IPS DF 6.9 (cell line): Measurements from ENCODE around the gene PAQR4.
A peak's percentile ranks its signal among the peaks of the same experiment; 100 is the strongest.

Experiments
- DNase-seq: peaks from one replicate; pipeline ENCODE4 v3.0.0-alpha.2; 2013; ENCODE audit warnings: low read depth, low spot score
- H3K27ac ChIP-seq: one replicate; pipeline ENCODE4 v1.5.1; 2013; ENCODE audit warnings: low read length, control low read depth
- H3K27me3 ChIP-seq: 2 replicates; pipeline ENCODE4 v1.6.1; 2013; ENCODE audit warnings: mild to moderate bottlenecking, low read length; ENCODE audit not compliant: control insufficient read depth, insufficient read depth
- H3K36me3 ChIP-seq: 2 replicates; pipeline ENCODE4 v1.6.1; 2013; ENCODE audit warnings: low read length; ENCODE audit not compliant: control insufficient read depth, insufficient read depth
- H3K4me1 ChIP-seq: 2 replicates; pipeline ENCODE4 v1.6.1; 2013; ENCODE audit warnings: low read length; ENCODE audit not compliant: control insufficient read depth, insufficient read depth
- H3K4me3 ChIP-seq: 2 replicates; pipeline ENCODE4 v1.5.1; 2013; ENCODE audit warnings: mild to moderate bottlenecking, low read length
- H3K9me3 ChIP-seq: 2 replicates; pipeline ENCODE4 v1.6.1; 2013; ENCODE audit warnings: low read length, inconsistent platforms; ENCODE audit not compliant: control insufficient read depth, insufficient read depth
- WGBS: extraction: QIAGEN DNeasy Blood & Tissue Kit; methylation state at CpG from one replicate; pipeline ENCODE4 v1.1.7; 2013; ENCODE audit warnings: mixed read lengths, missing lambda C conversion rate; ENCODE audit not compliant: insufficient read length, insufficient coverage; 5-methylcytosine and 5-hydroxymethylcytosine counted together

The PAQR4 gene

DNA sequence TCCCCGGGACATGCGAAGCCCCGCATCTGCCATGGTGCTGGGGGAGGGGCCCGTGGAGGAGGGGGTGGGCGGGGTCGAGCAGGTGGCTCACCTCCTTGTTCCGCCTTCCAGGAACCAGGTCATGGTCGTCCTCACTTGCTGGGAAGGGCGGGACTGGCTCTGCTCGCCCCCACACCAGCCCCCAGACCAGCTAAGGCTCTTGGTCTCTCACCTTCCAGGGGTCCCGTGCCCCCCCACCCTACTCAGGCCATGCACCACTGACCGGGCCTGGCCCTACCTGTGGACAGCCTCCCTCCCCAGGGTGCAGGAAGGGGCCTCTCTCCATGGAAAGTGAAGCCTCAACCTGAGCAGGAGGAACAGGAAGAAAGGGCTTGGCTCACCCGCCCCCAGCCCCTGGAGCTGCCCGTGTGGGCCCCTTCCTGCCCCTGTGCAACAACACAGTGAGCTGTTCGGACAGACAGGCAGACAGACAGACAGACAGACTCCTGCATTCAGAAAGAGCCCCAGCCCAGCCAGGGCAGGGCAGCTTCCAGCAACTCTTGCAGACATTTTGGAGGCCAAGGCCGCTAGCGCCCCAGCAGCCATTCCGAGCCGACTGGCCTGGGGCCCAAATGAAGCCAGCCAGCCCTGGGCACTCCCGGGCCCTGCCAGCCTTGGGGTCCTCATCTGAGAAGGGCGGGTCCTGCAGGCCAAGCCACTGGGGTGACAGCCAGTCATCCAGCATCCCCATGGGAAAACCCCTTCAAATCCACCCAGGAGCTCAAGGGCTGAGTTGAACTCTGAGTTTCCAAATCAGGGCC, 13.2 kb upstream of the PAQR4 start:
- DNase-seq = no peak
- H3K4me1 ChIP-seq = peaks cover 15% of the 10 kb centered on the region
- no peak overlapping the region for H3K4me3 ChIP-seq
- H3K27me3 ChIP-seq = no peaks in the 10 kb centered on the region
- H3K9me3 ChIP-seq = no peaks in the 10 kb centered on the region
- no CpG with 5 or more reads among the region's 21 CpGs for WGBS
- H3K36me3 ChIP-seq = no peaks in the 10 kb centered on the region
- H3K27ac ChIP-seq = no peak overlapping the region

DNA sequence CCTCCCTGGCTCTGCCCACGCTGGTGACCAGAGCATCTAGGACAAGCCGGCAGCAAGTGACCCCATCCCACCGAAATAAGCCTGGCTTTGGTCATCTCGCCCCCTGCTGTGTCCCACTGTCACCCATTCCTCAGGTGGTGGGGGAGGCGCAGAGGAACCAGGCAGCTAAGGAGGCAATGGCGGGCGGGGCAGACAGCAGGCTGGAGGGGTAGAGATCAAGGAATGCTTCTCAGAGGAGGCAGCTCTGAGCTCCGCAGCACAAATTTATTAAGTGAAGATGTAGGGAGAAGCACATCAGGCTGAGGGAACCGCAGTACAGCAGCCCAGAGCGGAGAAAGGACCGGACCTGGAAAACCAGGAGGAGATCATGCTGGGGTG, 12.6 kb upstream of the PAQR4 start:
- no peaks in the 10 kb centered on the region for H3K27me3 ChIP-seq
- DNase-seq = no peak
- H3K27ac ChIP-seq = no peak overlapping the region
- no peaks in the 10 kb centered on the region for H3K9me3 ChIP-seq
- H3K4me1 ChIP-seq = peaks cover 15% of the 10 kb centered on the region
- no CpG with 5 or more reads among the region's 11 CpGs for WGBS
- no peaks in the 10 kb centered on the region for H3K36me3 ChIP-seq
- no peak overlapping the region for H3K4me3 ChIP-seq

DNA sequence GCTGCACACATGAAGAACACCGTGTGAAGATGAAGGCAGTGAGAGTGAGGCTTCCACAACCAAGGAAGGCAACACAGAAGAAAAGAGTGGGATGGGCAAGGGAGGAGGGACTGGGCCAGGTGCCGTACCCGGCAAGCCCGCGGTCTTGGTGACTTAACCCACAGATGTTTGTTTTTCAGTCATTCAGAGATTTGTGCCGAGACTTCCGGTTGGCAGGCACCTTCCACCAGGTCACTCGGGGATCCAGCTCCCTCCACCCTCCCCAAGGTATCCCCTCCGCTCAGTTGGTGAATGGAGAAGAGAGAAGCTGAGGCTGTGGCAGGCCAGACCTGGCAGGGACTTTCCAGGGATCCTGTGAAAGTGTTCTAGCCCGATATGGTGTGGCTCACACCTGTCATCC, 9.9 kb upstream of the PAQR4 start:
- WGBS = no CpG with 5 or more reads among the region's 10 CpGs
- no peaks in the 10 kb centered on the region for H3K9me3 ChIP-seq

DNA sequence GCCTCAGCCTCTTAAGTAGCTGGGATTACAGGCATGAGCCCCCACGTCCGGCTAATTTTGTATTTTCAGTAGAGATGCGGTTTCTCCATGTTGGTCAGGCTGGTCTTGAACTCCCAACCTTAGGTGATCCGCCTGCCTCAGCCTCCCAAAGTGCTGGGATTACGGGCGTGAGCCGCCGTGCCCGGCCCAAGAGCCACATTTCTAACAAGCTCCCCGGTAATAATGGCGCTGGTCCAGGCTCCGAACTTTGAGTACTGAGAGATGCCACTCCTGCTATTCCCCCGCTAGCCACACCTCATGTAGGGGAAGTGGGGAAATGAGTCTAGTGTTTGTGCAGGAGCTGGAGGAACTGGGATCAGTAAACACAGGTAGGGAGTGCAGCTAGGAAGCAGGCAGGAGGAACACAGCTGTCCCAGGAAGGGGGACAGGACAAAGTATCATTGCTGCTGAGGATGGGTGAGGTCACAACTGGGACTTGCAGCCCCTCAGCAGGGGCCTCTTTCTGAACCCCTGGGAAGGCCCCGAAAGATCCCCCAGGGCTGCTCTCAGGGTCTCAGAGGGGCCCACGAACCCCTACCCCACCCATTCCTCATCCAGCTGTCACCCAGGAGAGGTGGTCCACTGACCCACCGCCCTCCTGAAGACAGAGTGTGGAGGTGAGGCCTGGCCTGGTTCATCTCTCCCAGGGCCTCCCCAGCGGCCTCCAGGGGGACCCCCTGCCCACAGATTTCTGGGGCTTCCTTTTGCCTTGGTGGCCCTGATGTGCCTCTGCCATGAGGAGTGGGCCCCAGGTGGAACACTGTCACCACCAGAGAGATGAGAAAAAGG, 8.8 kb upstream of the PAQR4 start:
- no CpG with 5 or more reads among the region's 17 CpGs for WGBS
- H3K9me3 ChIP-seq = no peaks in the 10 kb centered on the region
- H3K27me3 ChIP-seq = no peaks in the 10 kb centered on the region
- H3K27ac ChIP-seq = no peak overlapping the region
- no peak overlapping the region for H3K4me3 ChIP-seq
- no peaks in the 10 kb centered on the region for H3K36me3 ChIP-seq
- peaks cover 14% of the 10 kb centered on the region for H3K4me1 ChIP-seq
- no peak for DNase-seq

More for the DNA sequence above, 9.9 kb upstream of the PAQR4 start:
- Histone ChIP-seq H3K4me3 (no peak overlapping the region), H3K4me1 (peaks cover 17% of the 10 kb centered on the region), H3K36me3 (no peaks in the 10 kb centered on the region), H3K27ac (no peak overlapping the region), H3K27me3 (no peaks in the 10 kb centered on the region)
- no peak for DNase-seq

DNA sequence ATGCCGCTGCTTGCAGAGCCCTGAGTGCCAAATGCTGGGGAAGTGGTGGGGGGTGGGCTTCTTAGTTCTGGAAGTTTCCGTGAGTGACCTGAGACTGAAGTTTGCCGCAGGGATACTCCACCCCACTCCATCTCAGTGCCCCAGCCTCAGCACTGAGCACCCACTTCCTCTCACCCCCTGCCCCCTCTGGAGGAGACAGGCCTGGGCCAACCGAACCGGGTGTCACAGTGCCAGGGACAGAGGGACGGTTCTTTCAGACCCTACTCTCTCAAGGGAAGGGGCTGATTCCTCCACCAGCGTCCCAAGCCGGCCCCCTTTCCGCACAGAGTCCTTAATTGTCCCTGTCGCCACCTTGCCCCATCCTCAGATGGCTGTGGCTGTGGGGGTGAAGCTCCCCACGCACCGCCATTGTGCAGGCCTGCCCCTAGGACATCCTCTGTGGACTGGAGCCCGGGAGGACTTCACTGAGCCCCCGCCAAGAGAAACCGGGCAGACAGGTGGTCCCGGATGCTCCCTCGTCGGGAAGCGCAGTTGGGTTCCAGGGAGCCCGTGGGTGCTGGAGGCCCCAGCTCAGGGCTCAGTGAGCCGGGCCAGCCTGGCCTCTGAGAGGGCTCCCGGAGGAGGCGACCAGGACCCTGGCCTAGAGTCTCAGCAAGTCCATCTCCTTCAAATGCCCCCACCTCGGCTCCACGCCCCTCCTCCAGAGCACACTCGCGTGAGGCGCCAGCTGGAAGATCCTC, 6.6 kb upstream of the PAQR4 start:
- Histone ChIP-seq H3K27ac (no peak overlapping the region), H3K9me3 (no peaks in the 10 kb centered on the region), H3K27me3 (no peaks in the 10 kb centered on the region; the same call in 1 of the 2 replicates), H3K36me3 (no peaks in the 10 kb centered on the region), H3K4me1 (peaks cover 7% of the 10 kb centered on the region), H3K4me3 (peak overlapping the region; percentile 68; the same call in 1 of the 2 replicates)
- DNase-seq = no peak
- no CpG with 5 or more reads among the region's 28 CpGs for WGBS

DNA sequence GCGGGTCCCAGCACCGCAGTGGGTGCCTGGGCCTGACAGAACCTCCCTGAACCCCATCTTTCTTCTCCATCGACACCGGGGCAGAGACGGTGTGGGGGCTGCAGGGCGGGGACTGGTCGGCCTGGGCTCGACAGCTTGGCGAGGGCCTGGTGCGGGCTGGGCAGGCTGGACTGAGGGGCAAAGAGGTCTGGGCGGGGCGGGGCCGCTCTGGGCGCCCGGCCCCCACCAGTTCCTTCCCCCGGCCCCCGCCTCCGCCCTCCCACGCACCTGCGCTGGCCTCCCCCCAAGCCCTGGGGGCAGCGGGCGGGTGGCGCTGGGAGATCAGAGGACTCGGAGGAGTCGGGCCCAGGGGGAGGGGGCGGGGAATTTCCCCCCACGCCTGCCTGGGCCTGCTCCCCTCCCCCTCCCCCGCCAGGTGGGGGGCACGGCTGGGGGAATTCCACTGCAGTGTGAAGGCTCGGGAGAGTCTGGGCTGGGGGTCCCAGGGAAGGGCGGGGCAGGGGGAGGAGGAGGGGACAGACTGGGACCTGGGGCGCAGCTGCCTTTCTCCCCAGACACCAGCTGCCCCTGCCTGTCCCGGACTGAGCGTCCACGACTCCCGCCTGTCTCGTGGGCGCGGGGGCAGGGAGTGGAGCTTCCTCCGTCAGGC, 6.0 kb upstream of the PAQR4 start:
- WGBS = no CpG with 5 or more reads among the region's 40 CpGs
- no peak for DNase-seq
- H3K9me3 ChIP-seq = no peaks in the 10 kb centered on the region
- H3K36me3 ChIP-seq = no peaks in the 10 kb centered on the region
- H3K27me3 ChIP-seq = no peaks in the 10 kb centered on the region; the same call in 1 of the 2 replicates
- H3K4me3 ChIP-seq = peak overlapping the region; percentile 68; the same call in 1 of the 2 replicates
- no peak overlapping the region for H3K27ac ChIP-seq
- H3K4me1 ChIP-seq = peaks cover 7% of the 10 kb centered on the region

DNA sequence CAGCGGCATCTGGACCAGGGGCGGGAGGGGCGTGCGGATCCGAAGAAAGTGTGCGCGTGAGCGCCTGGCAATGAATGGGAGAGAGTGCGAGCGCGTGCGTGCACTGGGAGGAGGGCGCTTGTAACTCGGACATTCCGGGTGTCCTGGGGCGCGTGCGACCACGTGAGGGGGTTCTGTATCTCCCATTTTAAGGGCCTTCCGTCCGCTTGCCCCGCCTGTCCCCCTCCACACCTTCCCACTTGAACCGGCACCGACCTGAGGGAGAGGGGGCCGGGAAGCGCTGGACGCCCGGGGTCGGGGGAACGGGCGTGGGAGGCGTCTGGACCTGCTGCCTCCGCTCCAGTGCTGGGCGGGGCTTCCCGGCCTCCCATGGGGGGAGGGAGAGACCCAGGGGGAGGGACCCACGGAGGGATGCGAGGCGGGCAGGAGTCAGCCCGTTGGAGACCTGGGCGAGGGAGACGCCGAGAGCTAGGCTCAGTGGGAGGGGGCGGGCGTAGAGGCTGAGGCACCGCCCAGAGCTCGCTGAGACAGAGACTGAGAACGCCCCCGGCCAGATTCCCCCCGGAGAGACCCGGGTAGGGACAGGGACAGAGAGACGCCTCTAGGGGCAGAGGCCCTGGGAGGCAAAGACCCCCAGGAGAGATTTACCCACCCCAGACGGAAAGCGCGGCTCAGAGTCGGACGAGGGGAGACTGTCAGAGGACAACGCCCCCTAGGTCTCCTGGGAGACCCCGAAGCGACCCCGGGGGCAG, 5.2 kb upstream of the PAQR4 start, which contains the start of gene KREMEN2:
Gene KREMEN2, plus strand, starts transcription at position 553 of the 752 bp plus-strand sequence. CDS start 246 bp downstream, outside the sequence.
- Histone ChIP-seq H3K27ac (no peak within 1 kb of the TSS), H3K4me1 (peaks cover 11% of the 10 kb centered on the region), H3K36me3 (no peaks in the 10 kb centered on the region), H3K4me3 (peak within 1 kb of the TSS; percentile 68), H3K9me3 (no peaks in the 10 kb centered on the region), H3K27me3 (no peaks in the 10 kb centered on the region; the same call in 1 of the 2 replicates)
- DNase-seq = no peak
- no CpG with 5 or more reads among the region's 60 CpGs for WGBS

DNA sequence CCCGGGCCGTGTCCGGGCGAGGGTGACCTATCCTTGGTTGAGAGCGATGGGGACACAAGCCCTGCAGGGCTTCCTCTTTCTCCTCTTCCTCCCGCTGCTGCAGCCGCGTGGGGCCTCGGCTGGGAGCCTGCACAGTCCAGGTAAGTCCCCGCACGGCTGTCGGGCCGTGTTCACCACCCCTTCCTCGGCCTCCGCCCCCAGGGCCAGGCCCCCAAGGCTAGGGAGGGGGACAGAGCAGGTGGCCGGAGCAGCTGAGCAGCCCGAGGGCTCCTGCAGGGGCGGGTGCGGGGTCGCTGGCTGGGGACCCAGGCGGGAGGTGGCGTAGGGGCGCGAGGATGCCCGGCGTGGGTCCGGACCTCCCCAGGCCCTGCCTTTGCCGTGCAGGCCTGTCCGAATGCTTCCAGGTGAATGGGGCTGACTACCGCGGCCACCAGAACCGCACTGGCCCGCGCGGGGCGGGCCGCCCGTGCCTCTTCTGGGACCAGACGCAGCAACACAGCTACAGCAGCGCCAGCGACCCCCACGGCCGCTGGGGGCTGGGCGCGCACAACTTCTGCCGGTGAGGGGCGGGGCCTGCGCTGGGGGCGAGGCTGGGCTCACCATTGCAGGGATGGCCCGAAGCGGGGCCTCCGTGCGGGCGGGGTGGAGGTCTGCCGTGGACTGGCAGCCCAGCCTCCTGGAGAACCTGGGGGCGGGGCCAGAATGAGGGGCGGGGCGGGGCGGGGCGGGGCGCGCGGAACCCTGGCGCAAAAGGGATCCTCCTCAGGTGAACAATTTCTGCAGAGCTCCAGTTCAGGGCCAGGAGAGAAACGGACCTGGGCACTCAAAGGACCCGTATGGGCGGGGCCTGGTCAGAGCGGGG, 4.4 kb upstream of the PAQR4 start:
- Histone ChIP-seq H3K4me3 (peak overlapping the region; percentile 68), H3K27me3 (no peaks in the 10 kb centered on the region; the same call in 1 of the 2 replicates), H3K9me3 (no peaks in the 10 kb centered on the region), H3K36me3 (no peaks in the 10 kb centered on the region; the same call in 1 of the 2 replicates), H3K27ac (no peak overlapping the region), H3K4me1 (peaks cover 11% of the 10 kb centered on the region)
- WGBS = no CpG with 5 or more reads among the region's 68 CpGs
- no peak for DNase-seq
